ENCODE measurements around the gene OR2M7. TPM values are rescaled to one million over a fixed set of nuclear protein-coding genes. Genes with fewer than 3 reads are reported as not detected.

OR2M7 gene
- total RNA-seq, 1 donor: not detected

DNA sequence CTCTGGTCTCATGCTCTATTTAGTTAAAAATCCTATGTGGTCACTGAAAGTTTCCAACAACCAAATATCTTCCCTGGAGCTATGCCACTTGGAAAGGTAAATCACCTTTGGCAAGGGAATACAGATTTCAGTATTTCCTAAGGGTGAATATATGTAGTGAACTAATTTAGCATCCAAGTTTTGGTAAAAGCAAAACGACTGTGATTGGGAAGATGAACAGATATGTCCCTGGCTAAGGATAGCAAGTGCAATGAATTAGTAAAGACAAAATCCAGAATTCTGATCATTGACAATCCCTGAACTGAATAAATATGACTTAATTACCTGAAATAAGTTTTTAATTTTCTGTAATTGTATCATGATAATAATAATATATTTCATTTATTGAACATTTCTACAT, 46.5 kb downstream of the OR2M7 start, which contains the start of gene OR2T33:
Gene OR2T33 (minus strand): TSS at position 101 of the 400 bp plus-strand sequence. CDS start 4,162 bp downstream, outside the sequence.
- no peak for DNase-seq (ENCODE audit: low read depth)
- TF ChIP-seq, protein P1, sequence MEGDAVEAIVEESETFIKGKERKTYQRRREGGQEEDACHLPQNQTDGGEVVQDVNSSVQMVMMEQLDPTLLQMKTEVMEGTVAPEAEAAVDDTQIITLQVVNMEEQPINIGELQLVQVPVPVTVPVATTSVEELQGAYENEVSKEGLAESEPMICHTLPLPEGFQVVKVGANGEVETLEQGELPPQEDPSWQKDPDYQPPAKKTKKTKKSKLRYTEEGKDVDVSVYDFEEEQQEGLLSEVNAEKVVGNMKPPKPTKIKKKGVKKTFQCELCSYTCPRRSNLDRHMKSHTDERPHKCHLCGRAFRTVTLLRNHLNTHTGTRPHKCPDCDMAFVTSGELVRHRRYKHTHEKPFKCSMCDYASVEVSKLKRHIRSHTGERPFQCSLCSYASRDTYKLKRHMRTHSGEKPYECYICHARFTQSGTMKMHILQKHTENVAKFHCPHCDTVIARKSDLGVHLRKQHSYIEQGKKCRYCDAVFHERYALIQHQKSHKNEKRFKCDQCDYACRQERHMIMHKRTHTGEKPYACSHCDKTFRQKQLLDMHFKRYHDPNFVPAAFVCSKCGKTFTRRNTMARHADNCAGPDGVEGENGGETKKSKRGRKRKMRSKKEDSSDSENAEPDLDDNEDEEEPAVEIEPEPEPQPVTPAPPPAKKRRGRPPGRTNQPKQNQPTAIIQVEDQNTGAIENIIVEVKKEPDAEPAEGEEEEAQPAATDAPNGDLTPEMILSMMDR (IDR thresholded peaks at IDR 0.05; ENCODE audit: insufficient read depth, low read depth, low read length): no peak
- H3K4me3 ChIP-seq (ENCODE audit: low read depth, low read length): no peak within 1 kb of the TSS

Other genes starting within 250 kb of the OR2M7 start
- not detected in 2 replicates for gene OR2L13, start 229.4 kb downstream of the OR2M7 start, total RNA-seq
- not detected in 2 replicates for gene OR2M5, start 179.4 kb downstream of the OR2M7 start, total RNA-seq
- not detected in 2 replicates for gene OR2M2, start 149.7 kb downstream of the OR2M7 start, total RNA-seq
- gene OR2M3, start 127.3 kb downstream of the OR2M7 start, total RNA-seq: not detected in 2 replicates
- gene OR2M4, start 93.2 kb downstream of the OR2M7 start, total RNA-seq: not detected in 2 replicates
- not detected in 2 replicates for gene OR2T33, start 46.6 kb downstream of the OR2M7 start, total RNA-seq
- gene OR2T12, start 21.1 kb downstream of the OR2M7 start, total RNA-seq: not detected in 2 replicates
- gene OR14C36, start 24.2 kb upstream of the OR2M7 start, total RNA-seq: not detected in 2 replicates
- not detected in 2 replicates for gene OR2T4, start 37.1 kb upstream of the OR2M7 start, total RNA-seq
- gene OR2T6, start 51.2 kb upstream of the OR2M7 start, total RNA-seq: not detected in 2 replicates
- gene OR2T1, start 78.5 kb upstream of the OR2M7 start, total RNA-seq: not detected in 2 replicates
- not detected in 2 replicates for gene OR2T2, start 121.1 kb upstream of the OR2M7 start, total RNA-seq
- gene OR2T3, start 148.8 kb upstream of the OR2M7 start, total RNA-seq: not detected in 2 replicates
- not detected in 2 replicates for gene OR2T5, start 164.0 kb upstream of the OR2M7 start, total RNA-seq
- not detected in 2 replicates for gene OR2G6, start 183.5 kb upstream of the OR2M7 start, total RNA-seq
- gene OR2T29, start 238.2 kb upstream of the OR2M7 start, total RNA-seq: not detected in 2 replicates